Trophoblast cell (in vitro differentiated cells and primary cell): Measurements from ENCODE around the gene ARHGEF37.

Experiments
- DNase-seq, 2 donors: peaks; one replicate each; pipeline ENCODE4 v3.0.0-alpha.2; 2016
- H2AFZ ChIP-seq: 2 replicates; pipeline ENCODE4 v1.6.1; 2013; ENCODE audit warnings: low read length, moderate library complexity, mild to moderate bottlenecking; ENCODE audit not compliant: insufficient read depth, poor library complexity
- H2AK5ac ChIP-seq: 2 replicates; pipeline ENCODE4 v1.6.1; 2013; ENCODE audit warnings: mild to moderate bottlenecking, low read length
- H2BK120ac ChIP-seq: 2 replicates; pipeline ENCODE4 v1.6.1; 2013; ENCODE audit warnings: low read length, mild to moderate bottlenecking, moderate library complexity; ENCODE audit not compliant: insufficient read depth, poor library complexity
- H2BK12ac ChIP-seq: 2 replicates; pipeline ENCODE4 v1.6.1; 2013; ENCODE audit warnings: mild to moderate bottlenecking, low read length, moderate library complexity
- H2BK5ac ChIP-seq: 2 replicates; pipeline ENCODE4 v1.6.1; 2013; ENCODE audit warnings: low read length, low read depth, moderate library complexity, mild to moderate bottlenecking; ENCODE audit not compliant: poor library complexity
- H3K14ac ChIP-seq: 2 replicates; pipeline ENCODE4 v1.6.1; 2013; ENCODE audit warnings: mild to moderate bottlenecking, low read length
- H3K18ac ChIP-seq: 2 replicates; pipeline ENCODE4 v1.6.1; 2013; ENCODE audit warnings: mild to moderate bottlenecking, low read length
- H3K23ac ChIP-seq: 2 replicates; pipeline ENCODE4 v1.6.1; 2013; ENCODE audit warnings: low read length
- H3K27ac ChIP-seq: 2 replicates; pipeline ENCODE4 v1.5.1; 2013; ENCODE audit warnings: low read depth, mild to moderate bottlenecking, inconsistent platforms, low read length, moderate library complexity
- H3K27me3 ChIP-seq: 2 replicates; pipeline ENCODE4 v1.6.1; 2013; ENCODE audit warnings: inconsistent platforms, mild to moderate bottlenecking, low read length, moderate library complexity; ENCODE audit not compliant: insufficient read depth
- H3K36me3 ChIP-seq, 2 experiments: 1 replicate in 1 of 2; 2 replicates in 1 of 2; pipeline ENCODE4 v1.6.1; 2013; ENCODE audit warnings: low read length in 2 of 2, mild to moderate bottlenecking in 2 of 2, moderate library complexity in 1 of 2; ENCODE audit not compliant: insufficient read depth in 2 of 2, control insufficient read depth in 1 of 2
- H3K4ac ChIP-seq: 2 replicates; pipeline ENCODE4 v1.6.1; 2013; ENCODE audit warnings: low read depth, mild to moderate bottlenecking, low read length, moderate library complexity
- H3K4me1 ChIP-seq, 2 experiments: 1 replicate in 1 of 2; 2 replicates in 1 of 2; pipeline ENCODE4 v1.6.1; 2013; ENCODE audit warnings: low read length in 2 of 2, mild to moderate bottlenecking in 2 of 2, moderate library complexity in 1 of 2; ENCODE audit not compliant: insufficient read depth in 2 of 2, control insufficient read depth in 1 of 2
- H3K4me2 ChIP-seq: 2 replicates; pipeline ENCODE4 v1.6.1; 2013; ENCODE audit warnings: inconsistent platforms, mild to moderate bottlenecking, low read length, moderate library complexity
- H3K4me3 ChIP-seq: 2 replicates; pipeline ENCODE4 v1.5.1; 2013; ENCODE audit warnings: mild to moderate bottlenecking, low read depth, low read length, inconsistent platforms
- H3K79me1 ChIP-seq: one replicate; pipeline ENCODE4 v1.6.1; 2013; ENCODE audit warnings: low read length
- H3K79me2 ChIP-seq: 2 replicates; pipeline ENCODE4 v1.6.1; 2013; ENCODE audit warnings: low read length, mild to moderate bottlenecking; ENCODE audit not compliant: control insufficient read depth, insufficient read depth, poor library complexity
- H3K9ac ChIP-seq: 2 replicates; pipeline ENCODE4 v1.6.1; 2013; ENCODE audit warnings: mild to moderate bottlenecking, low read length
- H3K9me3 ChIP-seq: 2 replicates; pipeline ENCODE4 v1.6.1; 2013; ENCODE audit warnings: low read depth, mild to moderate bottlenecking, control low read depth, inconsistent platforms, low read length; ENCODE audit not compliant: insufficient read depth
- H4K12ac ChIP-seq: 2 replicates; pipeline ENCODE4 v1.6.1; 2013; ENCODE audit warnings: low read depth, mild to moderate bottlenecking, low read length, moderate library complexity
- H4K8ac ChIP-seq: 2 replicates; pipeline ENCODE4 v1.6.1; 2013; ENCODE audit warnings: low read depth, mild to moderate bottlenecking, low read length, moderate library complexity
- H4K91ac ChIP-seq: one replicate; pipeline ENCODE4 v1.6.1; 2013; ENCODE audit warnings: low read depth, mild to moderate bottlenecking, low read length, moderate library complexity
- WGBS: extraction: QIAGEN DNeasy Blood & Tissue Kit; methylation state at CpG from one replicate; pipeline ENCODE4 v1.1.7; 2013; ENCODE audit warnings: missing lambda C conversion rate; ENCODE audit not compliant: insufficient read length, insufficient coverage; ENCODE audit errors: extremely low coverage; 5-methylcytosine and 5-hydroxymethylcytosine counted together

ARHGEF37 gene

GRCh38 chr5:149664666-149665415 lies 83.5 kb downstream of the ARHGEF37 start:
- H4K91ac ChIP-seq = no peak overlapping the region
- no peak overlapping the region for H3K4me2 ChIP-seq
- peaks cover 2% of the 10 kb centered on the region for H3K9me3 ChIP-seq
- H3K9ac ChIP-seq = no peak overlapping the region
- no peak overlapping the region for H4K8ac ChIP-seq
- no CpG with 5 or more reads among the region's 11 CpGs for WGBS
- no peaks in the 10 kb centered on the region for H3K79me2 ChIP-seq
- H4K12ac ChIP-seq = no peak overlapping the region
- H3K23ac ChIP-seq = no peak overlapping the region
- no peak overlapping the region for H3K27ac ChIP-seq
- H2BK12ac ChIP-seq = no peak overlapping the region
- no peaks in the 10 kb centered on the region for H3K79me1 ChIP-seq
- H3K36me3 ChIP-seq = no peaks in the 10 kb centered on the region
- no peaks in the 10 kb centered on the region for H3K4me1 ChIP-seq
- no peak overlapping the region for H3K4me3 ChIP-seq
- no peak overlapping the region for H2BK5ac ChIP-seq
- H3K14ac ChIP-seq = no peak overlapping the region
- no peak overlapping the region for H2BK120ac ChIP-seq
- no peaks in the 10 kb centered on the region for H3K27me3 ChIP-seq
- H2AK5ac ChIP-seq = no peak overlapping the region
- no peak for DNase-seq
- no peak overlapping the region for H3K4ac ChIP-seq
- no peak overlapping the region for H2AFZ ChIP-seq
- no peak overlapping the region for H3K18ac ChIP-seq

- no peak overlapping the region for H2AK5ac ChIP-seq
- H4K8ac ChIP-seq = no peak overlapping the region
- no peak overlapping the region for H3K4me3 ChIP-seq
- no peak for DNase-seq
- no peak overlapping the region for H3K27ac ChIP-seq
- no peaks in the 10 kb centered on the region for H3K4me1 ChIP-seq
- no peaks in the 10 kb centered on the region for H3K36me3 ChIP-seq
- H4K91ac ChIP-seq = no peak overlapping the region
- WGBS = no CpG with 5 or more reads among the region's 5 CpGs
- H4K12ac ChIP-seq = no peak overlapping the region
- no peak overlapping the region for H3K4ac ChIP-seq
- H3K14ac ChIP-seq = no peak overlapping the region
- H3K18ac ChIP-seq = no peak overlapping the region
- no peak overlapping the region for H3K9ac ChIP-seq
- no peak overlapping the region for H3K23ac ChIP-seq
- peaks cover 2% of the 10 kb centered on the region for H3K9me3 ChIP-seq
- no peak overlapping the region for H2BK5ac ChIP-seq
- H2BK120ac ChIP-seq = no peak overlapping the region
- no peaks in the 10 kb centered on the region for H3K79me2 ChIP-seq
- no peaks in the 10 kb centered on the region for H3K27me3 ChIP-seq
- no peak overlapping the region for H2BK12ac ChIP-seq
- no peak overlapping the region for H2AFZ ChIP-seq
- no peak overlapping the region for H3K4me2 ChIP-seq
- no peaks in the 10 kb centered on the region for H3K79me1 ChIP-seq
Measured at GRCh38 chr5:149665416-149666175, 84.3 kb downstream of the ARHGEF37 start.

- WGBS = no CpG with 5 or more reads among the region's 4 CpGs
- Histone ChIP-seq H2BK12ac (no peak overlapping the region), H3K9me3 (peaks cover 2% of the 10 kb centered on the region), H3K36me3 (no peaks in the 10 kb centered on the region), H2BK120ac (no peak overlapping the region), H4K8ac (no peak overlapping the region), H3K79me2 (no peaks in the 10 kb centered on the region), H3K9ac (no peak overlapping the region), H3K4me1 (no peaks in the 10 kb centered on the region), H4K91ac (no peak overlapping the region), H3K27me3 (no peaks in the 10 kb centered on the region), H3K79me1 (no peaks in the 10 kb centered on the region), H2AK5ac (no peak overlapping the region), H3K14ac (no peak overlapping the region), H3K27ac (no peak overlapping the region), H2AFZ (no peak overlapping the region), H4K12ac (no peak overlapping the region), H3K23ac (no peak overlapping the region), H3K4me2 (no peak overlapping the region), H3K18ac (no peak overlapping the region), H2BK5ac (no peak overlapping the region), H3K4me3 (no peak overlapping the region), H3K4ac (no peak overlapping the region)
- no peak for DNase-seq
Measured at GRCh38 chr5:149666212-149666852, 85.0 kb downstream of the ARHGEF37 start.

- no peak overlapping the region for H3K23ac ChIP-seq
- no peak overlapping the region for H2AK5ac ChIP-seq
- H3K27me3 ChIP-seq = no peaks in the 10 kb centered on the region
- H3K79me1 ChIP-seq = no peaks in the 10 kb centered on the region
- H2BK120ac ChIP-seq = no peak overlapping the region
- H2BK12ac ChIP-seq = no peak overlapping the region
- H4K12ac ChIP-seq = no peak overlapping the region
- H3K27ac ChIP-seq = no peak overlapping the region
- H3K14ac ChIP-seq = no peak overlapping the region
- no peak overlapping the region for H3K4ac ChIP-seq
- H3K4me1 ChIP-seq = no peaks in the 10 kb centered on the region
- H3K4me3 ChIP-seq = no peak overlapping the region
- no peak overlapping the region for H3K4me2 ChIP-seq
- no peak overlapping the region for H4K91ac ChIP-seq
- no peak overlapping the region for H2AFZ ChIP-seq
- H3K9me3 ChIP-seq = peaks cover 5% of the 10 kb centered on the region
- H3K18ac ChIP-seq = no peak overlapping the region
- DNase-seq = peak; percentile 18 to 77
- no peaks in the 10 kb centered on the region for H3K36me3 ChIP-seq
- no peak overlapping the region for H4K8ac ChIP-seq
- no CpG with 5 or more reads among the region's 7 CpGs for WGBS
- no peaks in the 10 kb centered on the region for H3K79me2 ChIP-seq
- H2BK5ac ChIP-seq = no peak overlapping the region
- H3K9ac ChIP-seq = no peak overlapping the region
Measured at GRCh38 chr5:149667084-149667828, 86.0 kb downstream of the ARHGEF37 start.
